A172 (cell line): ENCODE results near the gene ABL2. TPM values are rescaled to one million over a fixed set of nuclear protein-coding genes. Genes with fewer than 3 reads are reported as not detected.
"Not testable (repeated sequence)": the region's sequence is repeated elsewhere in the genome, so short reads cannot be mapped to it uniquely, and the experiment has no call there.

Experiments
- DNase-seq: peaks from one replicate; pipeline ENCODE4 v3.0.0-alpha.2; 2015; ENCODE audit warnings: low spot score
- total RNA-seq: library from RNA; depleted of rRNA; stranded (reverse); fragments of >200 nt; shearing (Covaris generic); gene quantifications from 2 replicates; pipeline ENCODE4 v1.2.3, GENCODE V29; 2014; rRNA removed

The ABL2 gene
- 71.3 and 76.0 TPM in 2 replicates for total RNA-seq

DNA sequence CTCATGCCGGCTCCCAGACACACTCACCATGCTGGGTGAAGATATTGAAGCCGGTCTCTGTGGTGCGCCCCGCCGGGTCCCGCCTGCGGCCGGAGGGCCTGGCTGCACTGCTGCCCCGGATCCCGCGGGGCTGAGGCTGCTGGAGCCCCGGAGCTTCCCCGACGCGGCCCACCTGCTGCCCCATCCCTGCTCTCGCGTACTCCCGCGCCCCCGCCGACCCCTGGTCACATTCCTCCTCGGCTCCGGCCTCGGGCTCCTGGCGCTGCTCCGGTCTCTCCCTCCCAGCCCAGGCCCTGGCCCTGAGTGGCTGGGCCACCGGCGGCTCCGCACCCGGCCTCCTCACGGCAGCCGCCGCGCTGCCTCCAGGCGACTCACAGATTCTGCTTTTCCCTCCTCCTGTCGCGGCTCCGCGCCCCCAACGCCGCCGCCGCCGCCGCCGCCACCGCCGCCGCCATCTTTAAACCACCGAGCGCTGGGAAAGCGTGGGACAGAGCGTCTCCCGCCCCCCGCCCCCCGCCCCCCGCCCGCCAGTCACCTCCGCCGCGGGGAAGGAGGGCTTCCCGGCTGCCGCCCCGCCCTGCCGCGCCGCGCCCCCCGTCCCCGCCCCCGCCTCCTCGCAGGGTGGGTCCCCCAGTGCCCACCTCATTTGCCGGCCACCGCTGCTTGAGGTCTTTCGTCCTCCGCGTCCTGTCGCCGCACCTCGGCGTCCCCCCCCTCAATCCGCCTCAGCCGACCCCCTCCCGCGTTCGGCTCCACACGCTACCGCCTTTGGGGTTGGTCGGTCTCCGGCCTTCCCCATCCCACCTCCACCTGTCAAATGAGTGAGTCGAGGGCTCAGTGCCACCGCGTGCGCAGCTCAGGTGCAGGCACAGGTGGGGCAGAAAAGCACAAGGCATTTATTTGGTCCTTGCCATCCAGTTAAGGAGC is at the start of gene ABL2:
ABL2 (minus strand) TSS at position 464 of the 927 bp plus-strand sequence; CDS start at position 184, 280 bp downstream.
- DNase-seq: no peak

- DNase-seq: no peak
Observed at GRCh38 chr1:179278920-179279319, 49.4 kb upstream of the ABL2 start.

- not testable (repeated sequence) for DNase-seq
Observed at GRCh38 chr1:179274424-179274823, 44.9 kb upstream of the ABL2 start.

- no peak for DNase-seq
Observed at GRCh38 chr1:179269071-179269470, 39.6 kb upstream of the ABL2 start.

DNA sequence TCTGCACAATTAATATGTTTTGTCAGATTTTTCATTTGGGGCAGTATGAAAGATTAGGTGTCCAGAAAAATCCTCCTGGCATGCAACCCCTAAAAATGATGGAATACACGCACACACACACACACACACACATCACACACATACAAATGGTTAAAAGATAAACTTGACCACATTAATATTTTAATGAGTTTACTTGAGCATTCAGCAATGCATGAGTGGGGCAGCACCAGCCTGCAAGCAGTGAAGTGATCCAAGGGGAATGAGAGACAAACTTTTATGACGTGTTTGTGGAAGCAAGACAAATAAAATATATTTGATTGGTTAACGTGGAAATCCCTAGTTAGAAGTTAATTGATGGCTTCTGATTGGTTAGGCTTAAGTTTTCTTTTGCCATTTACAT is 35.0 kb upstream of the ABL2 start:
- no peak for DNase-seq

DNA sequence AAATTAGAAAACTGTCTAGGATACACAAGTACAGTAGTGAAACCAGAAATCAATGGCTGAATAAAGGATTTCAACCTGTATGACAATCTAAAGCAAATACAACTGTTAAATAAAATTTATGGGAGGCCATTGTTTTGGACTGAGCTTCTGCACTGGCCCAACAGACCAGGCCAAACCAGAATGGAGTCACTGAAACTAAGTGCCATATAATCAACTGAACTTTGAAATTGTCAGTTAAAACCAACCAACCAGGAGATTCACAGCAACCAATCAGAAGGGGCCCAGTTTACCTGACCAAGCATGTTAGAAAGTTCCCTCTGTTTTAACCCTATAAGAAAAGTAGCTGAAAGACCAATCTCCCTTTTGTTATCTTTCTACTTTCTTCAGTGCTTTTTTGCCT is 33.6 kb upstream of the ABL2 start:
- no peak for DNase-seq

DNA sequence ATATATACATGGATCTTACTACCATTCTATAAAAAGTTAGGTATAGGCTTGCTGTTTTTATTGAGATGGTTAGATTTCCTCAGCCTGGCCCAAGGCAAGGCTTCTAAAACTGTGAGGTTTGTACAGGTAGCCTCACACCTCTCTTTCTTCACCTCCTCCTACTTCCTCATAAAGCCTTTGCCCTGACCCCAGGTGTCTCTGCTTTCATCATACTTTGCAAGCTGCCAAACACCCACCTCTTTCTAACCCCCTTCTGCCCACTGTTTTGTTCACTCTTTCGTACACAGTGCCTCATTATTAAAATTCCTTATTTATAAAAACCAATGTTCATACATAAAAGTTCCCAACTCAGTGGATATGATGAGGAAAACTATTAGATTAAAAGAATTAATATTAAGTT is 32.7 kb upstream of the ABL2 start:
- DNase-seq: no peak

DNA sequence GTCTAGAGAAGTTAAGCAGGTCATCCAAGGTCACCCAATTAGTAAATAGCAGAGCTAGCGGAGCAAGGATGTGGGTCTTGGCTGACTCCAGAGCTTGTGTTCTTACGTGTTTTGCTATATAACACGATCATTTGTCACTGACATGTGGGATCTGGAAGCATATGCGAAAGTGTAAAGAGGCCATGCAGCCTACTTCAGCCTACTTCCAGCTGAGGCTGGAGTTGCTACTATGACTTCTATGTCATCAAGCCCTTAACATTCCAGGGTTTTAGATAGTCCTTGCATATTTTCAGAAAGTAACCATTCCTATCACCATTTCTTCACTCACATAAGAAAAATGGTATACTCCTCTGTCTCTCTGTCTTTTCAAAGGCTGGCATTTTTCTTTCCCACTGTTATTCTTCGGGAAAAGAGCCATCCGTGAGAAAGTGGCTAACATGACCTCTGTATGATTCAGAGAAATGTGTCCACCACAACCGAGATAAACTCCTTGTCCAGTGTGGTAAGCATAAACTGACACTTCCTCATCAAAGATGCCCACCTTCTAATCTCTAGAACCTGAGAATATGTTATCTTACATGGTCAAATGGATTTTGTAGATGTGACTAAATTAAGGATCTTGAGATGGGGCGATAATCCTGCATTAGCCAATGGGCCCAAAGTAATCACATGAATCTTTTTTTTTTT is 24.0 kb upstream of the ABL2 start:
- DNase-seq: peak; percentile 37

- no peak for DNase-seq
Observed at GRCh38 chr1:179252606-179253005, 23.1 kb upstream of the ABL2 start.

GRCh38 chr1:179251675-179252074 is 22.2 kb upstream of the ABL2 start:
- peak; percentile 55 for DNase-seq

DNA sequence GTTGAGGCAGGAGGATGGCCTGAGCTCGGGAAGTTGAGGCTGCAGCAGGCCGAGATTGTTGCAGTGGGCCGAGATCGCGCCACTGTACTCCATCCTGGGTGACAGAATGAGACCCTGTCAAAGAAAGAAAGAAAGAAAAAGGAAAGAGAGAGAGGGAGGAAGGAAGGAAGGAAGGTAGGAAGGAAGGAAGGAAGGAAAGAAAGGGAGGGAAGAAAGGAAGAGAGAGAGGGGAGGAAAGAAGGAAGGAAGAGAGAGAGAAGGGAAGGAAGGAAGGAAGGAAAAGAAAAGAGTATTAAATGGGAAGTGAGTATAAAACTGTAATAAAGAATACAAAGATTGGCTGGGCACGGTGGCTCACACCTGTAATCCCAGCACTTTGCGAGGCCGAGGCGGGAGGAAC is 18.4 kb upstream of the ABL2 start:
- no peak for DNase-seq

DNA sequence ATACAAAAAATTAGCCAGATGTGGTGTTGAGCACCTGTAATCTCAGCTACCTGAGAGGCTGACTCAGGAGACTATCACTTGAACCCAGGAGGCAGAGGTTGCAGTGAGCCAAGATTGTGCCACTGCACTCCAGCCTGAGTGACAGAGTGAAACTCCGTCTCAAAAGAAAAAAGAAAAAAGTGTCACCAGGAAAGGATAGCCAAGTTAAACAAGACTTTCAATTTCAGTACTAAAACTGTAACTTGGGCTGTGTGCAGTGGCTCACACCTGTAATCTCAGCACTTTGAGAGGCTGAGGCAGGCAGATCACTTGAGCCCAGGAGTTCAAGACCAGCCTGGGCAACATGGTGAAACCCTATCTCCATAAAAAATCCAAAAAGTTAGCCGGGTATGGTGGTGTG is 15.9 kb upstream of the ABL2 start:
- DNase-seq: not testable (repeated sequence)

GRCh38 chr1:179241530-179242097 is 12.1 kb upstream of the ABL2 start:
- no peak for DNase-seq

GRCh38 chr1:179237222-179237621 is 7.7 kb upstream of the ABL2 start:
- no peak for DNase-seq

- no peak for DNase-seq
Observed at GRCh38 chr1:179234863-179235262, 5.4 kb upstream of the ABL2 start.

- peak; percentile 69 for DNase-seq
Observed at GRCh38 chr1:179231923-179232322, 2.4 kb upstream of the ABL2 start.

GRCh38 chr1:179230721-179231120 is 1.2 kb upstream of the ABL2 start:
- no peak for DNase-seq

DNA sequence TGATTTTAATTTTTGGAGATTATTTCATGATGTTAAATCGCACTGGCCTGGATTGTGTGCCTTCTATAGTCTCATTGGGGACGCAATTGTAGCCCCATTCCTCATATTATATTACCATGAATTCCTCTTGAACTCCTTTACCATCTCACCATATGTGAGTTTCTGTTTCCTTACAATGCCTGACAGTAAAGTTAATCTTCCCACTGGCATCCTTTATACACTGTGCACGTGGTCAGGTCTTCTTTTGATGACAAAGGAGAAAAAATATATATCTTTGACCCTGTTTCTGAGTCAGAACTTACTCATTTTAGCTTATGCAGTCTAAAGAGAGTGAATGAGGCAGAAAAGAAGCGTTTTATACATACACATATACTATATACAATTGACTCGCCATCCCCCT is 774 bp upstream of the ABL2 start:
- DNase-seq: peak; percentile 59

DNA sequence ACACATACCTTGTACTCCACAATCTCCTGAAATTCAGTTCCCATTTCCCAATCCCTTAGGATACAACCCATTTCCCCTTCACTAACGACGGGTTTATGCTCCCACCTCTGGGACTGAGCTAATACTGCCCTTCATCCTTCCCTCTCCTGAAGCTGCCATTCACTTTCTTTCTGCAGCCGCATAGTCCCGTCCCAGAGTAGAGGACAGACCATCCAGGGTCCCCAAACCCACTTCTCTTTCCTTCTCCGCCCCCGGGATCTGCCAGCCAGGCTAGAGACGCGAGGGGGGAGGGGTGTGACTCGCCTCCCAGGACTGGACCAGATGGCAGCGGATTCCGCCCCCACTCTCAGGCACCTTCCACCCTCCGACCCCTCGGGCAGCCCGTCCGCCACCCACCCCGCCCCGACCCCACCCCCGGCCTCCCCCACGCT is 679 bp downstream of the ABL2 start:
- peak; percentile 39 for DNase-seq

- no peak for DNase-seq
Observed at GRCh38 chr1:179226738-179227137, 2.7 kb downstream of the ABL2 start.

DNA sequence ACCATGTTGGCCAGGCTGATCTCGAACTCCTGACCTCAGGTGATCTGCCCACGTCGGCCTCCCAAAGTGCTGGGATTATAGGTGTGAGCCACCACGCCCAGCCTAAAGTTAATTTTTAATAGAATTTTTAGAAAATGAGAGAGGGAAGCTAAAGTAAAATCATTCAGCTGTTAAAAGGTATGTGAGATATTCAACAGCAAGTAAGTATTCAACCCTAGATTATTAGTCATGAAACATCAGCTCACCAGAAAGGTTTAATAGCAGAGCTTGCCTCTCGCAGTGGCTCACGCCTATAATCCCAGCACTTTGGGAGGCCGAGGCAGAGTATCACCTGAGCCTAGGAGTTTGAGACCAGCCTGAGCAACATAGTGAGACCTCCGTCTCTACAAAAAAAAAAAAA is 5.0 kb downstream of the ABL2 start:
- DNase-seq: not testable (repeated sequence)

GRCh38 chr1:179221121-179221520 is 8.4 kb downstream of the ABL2 start:
- DNase-seq: not testable (repeated sequence)
